Measurements from ENCODE around the gene PNPLA7.
"Not testable (repeated sequence)": the region's sequence is repeated elsewhere in the genome, so short reads cannot be mapped to it uniquely, and the experiment has no call there.

The PNPLA7 gene

DNA sequence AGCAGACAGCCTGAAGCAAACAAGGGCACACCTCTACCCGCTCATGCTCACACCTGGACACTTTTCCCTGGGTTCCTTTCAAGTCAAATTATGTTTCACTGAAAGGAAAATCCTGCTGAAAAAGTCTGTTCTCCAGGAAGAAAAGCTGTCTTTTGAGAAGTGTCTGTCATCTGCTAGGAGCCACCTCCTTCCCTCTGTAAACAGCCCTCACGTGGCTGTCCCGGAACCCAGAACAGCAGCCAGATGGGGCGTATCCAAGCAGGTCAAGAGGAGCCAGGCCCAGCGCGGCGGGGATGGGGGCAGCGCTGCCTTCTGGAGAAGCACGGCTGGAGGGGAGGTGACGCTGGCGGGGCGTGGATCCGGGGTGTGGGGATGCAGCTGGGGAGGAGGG lies at the start of gene PNPLA7:
Gene PNPLA7, minus strand, starts transcription at position 172 of the 391 bp plus-strand sequence. CDS start 205 bp downstream, outside the sequence.
- peak in 1 of 2 donors; percentile 13 for DNase-seq (ENCODE audit: low read depth in 2 of 2)

GRCh38 chr9:137598943-137599342 lies 48.7 kb upstream of the PNPLA7 start:
- no peak for DNase-seq (ENCODE audit: low read depth in 2 of 2)

- DNase-seq (ENCODE audit: low read depth in 2 of 2): not testable (repeated sequence)
Observed at GRCh38 chr9:137596577-137596976, 46.4 kb upstream of the PNPLA7 start.

DNA sequence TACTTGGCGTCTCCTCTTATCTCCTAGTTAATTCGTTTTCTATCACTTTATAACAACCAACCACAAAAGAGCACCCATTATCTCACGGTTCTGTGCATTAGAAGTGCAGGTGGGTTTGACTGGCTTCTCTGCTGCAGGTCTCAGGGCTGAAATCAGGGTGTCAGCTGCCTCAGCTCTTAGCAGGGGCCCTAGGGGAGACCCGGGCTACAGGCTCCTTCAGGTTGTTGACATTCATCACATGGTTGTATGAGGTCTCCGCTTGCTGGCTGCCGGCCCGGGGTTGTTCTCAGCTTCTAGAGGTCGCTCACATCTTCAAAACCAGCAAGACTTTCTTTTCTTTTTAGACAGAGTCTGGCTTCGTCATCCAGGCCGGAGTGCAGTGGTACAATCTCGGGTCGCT lies 43.0 kb upstream of the PNPLA7 start:
- DNase-seq (ENCODE audit: low read depth in 2 of 2): no peak

GRCh38 chr9:137592767-137593166 lies 42.6 kb upstream of the PNPLA7 start:
- no peak for DNase-seq (ENCODE audit: low read depth in 2 of 2)

GRCh38 chr9:137590469-137591383 lies 40.5 kb upstream of the PNPLA7 start, which contains the start of gene ZMYND19:
ZMYND19 (minus strand) TSS chr9:137590512; CDS start chr9:137590263, 249 bp downstream.
- peak; percentile 84 to 87 for DNase-seq (ENCODE audit: low read depth in 2 of 2)

DNA sequence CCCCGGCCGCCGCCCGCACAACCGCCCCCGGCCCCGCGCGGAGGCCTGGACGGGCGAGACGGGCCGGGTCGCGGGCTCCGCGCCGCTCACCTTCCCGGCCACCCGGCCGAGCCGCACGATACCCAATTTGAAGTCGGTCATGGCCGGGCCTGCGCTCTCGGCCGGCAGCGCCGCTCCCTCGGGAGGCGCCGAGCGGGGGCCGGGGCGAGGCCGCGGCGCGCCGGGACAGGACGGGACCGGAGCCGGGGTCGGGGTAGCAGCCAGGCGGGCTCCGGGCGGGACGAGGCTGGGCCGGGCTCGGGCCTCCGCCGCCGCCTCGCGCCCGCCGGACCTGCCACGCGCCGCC lies 39.9 kb upstream of the PNPLA7 start:
- DNase-seq (ENCODE audit: low read depth in 2 of 2): no peak

- no peak for DNase-seq (ENCODE audit: low read depth in 2 of 2)
Observed at GRCh38 chr9:137589441-137590122, 39.4 kb upstream of the PNPLA7 start.

DNA sequence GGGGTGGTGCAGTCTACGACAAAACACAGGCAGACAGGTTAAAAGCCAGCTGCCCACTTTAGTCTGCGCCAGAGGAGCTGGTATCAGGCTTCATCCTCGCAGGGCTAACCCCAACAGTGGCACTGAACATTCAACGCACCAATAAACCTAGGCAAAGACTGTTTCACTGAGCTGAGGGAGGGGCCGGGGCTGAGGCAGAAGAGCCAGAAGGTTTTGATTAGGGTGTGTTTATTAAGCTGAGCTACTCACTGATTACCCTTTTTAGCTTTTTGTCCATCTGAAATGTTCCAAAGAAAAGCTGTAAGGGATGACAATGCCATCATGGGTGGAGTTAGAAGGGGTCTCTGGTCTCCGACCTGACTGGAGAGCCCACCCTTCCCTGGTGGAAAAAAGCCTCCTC lies 38.7 kb upstream of the PNPLA7 start:
- DNase-seq (ENCODE audit: low read depth in 2 of 2): no peak

- no peak for DNase-seq (ENCODE audit: low read depth in 2 of 2)
Observed at GRCh38 chr9:137588311-137588710, 38.1 kb upstream of the PNPLA7 start.

DNA sequence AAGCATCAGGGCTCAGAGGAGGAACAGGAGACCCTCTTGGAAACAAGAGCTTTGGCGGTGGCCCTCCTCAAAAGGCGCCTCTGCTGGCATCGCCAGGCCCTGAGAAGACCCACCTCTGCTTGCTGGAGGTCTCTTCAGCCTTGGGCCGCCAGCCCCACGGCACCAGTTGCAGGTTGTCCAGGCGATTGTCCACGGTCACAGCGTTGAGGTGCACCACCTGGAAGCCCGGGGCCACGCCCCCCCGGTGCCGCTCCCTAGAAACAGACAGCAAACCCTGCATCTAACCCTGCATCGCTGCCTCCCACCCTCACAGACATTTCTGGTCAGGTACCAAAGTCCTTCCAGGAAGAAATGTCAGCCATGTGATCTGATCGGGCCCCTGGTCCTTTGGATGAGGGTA lies 36.7 kb upstream of the PNPLA7 start:
- DNase-seq (ENCODE audit: low read depth in 2 of 2): no peak

DNA sequence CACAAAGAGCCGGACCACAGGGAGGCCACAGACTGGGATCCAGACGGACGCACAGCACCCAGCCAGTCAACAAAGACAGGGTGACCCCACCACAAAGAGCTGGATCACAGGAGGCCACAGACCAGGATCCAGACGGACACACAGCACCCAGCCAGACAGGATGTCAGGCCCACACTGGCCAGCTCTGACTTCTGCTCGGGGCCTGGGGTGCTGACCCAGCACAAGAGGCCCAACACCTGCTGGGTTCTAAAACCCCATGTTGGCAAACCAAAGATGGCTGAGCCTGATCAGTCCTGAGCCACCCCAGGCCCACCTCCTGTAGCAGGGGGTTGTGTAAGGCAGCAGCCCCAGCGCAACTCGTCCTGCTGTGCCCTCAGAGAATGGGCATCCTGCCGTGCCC lies 33.8 kb upstream of the PNPLA7 start:
- no peak for DNase-seq (ENCODE audit: low read depth in 2 of 2)

GRCh38 chr9:137583347-137583746 lies 33.1 kb upstream of the PNPLA7 start:
- no peak for DNase-seq (ENCODE audit: low read depth in 2 of 2)

DNA sequence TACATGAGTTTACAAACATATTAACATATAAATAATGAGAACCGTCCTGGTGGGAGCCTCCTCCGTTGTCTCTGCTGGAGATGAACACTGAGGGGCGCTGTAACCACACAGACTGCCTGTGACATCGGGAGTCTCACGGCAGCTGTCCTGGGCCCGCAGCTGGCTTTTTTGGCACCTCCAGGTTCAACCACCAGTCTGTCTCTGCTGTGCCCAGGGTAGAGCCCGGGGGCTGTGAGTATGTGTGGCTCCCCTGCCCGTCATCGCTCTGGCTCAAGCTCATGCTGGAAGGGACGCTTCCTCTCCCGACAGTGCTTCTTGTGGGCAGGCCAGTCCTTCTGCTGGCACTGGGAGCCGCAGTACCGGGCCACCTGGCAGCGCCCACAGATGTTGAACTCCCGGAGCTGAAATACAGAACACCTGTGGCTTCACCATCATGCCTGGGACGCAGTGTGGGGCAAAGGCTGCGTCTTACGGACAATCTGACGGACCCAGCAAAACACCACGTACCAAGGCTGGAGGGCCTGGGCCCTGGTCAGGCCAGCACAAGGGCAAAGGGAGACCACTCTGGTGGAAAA lies 32.2 kb upstream of the PNPLA7 start:
- DNase-seq (ENCODE audit: low read depth in 2 of 2): no peak

DNA sequence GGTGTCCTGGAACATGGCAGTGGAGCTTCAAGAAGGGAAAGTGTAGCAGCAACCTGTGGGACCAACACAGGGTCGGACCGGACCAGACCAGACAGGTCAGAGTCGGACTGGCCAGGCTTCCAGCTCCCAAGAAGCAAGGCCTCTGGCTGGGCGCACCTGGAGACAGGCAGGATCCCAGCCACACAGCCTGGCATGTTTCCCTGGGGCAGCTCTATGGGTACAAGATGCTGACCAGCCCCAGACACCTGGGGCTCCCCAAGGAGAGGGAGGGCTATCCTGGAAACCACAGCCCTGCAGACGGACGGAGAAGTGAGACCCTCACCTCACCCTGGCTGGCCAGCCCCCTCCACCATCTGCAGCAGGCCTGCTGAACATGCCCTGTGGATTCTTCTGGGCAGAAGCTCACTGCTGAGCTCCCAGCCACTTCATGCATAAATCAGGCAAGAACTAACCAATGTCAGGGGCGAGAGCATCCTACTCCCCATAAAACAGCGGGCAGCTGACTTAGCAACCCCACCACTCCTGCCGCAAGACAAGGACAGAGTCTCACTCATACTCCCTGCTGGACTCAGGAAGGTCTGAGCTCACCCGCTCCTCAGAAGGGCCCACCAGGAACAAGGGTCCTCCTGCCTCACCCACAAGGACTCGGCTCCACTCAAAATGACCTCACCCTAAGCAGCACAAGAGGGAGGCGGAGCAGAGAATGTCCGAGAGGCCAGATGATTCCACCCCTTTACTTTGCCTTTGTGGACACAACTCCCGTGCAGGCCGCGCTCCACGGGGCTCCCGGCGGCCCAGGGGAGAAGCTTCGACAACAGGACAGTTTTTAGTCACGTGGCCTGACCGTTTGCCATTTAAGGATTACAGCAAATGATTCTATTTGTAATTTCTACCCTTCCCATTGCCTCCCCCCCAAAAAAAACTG lies 31.4 kb upstream of the PNPLA7 start:
- DNase-seq (ENCODE audit: low read depth in 2 of 2): no peak

DNA sequence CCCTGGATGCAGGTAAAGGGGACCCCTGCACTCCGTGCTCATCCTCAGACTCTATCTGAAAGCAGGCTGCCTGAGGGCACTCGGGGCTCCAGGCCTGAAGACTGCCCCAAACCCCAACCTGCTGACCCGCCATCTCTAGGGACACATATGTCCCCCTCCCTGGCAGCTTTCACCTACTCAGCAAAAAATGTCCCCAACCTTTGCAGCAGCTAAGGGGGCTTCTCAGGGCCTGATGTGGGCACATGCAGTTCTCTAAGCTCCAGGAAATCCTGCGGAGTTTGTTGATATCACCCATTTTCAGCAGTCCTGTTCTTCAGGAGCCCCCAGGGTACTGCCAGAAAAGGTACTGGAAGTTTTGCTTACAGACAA lies 30.7 kb upstream of the PNPLA7 start:
- no peak for DNase-seq (ENCODE audit: low read depth in 2 of 2)

- DNase-seq (ENCODE audit: low read depth in 2 of 2): no peak
Observed at GRCh38 chr9:137580209-137580953, 30.2 kb upstream of the PNPLA7 start.

DNA sequence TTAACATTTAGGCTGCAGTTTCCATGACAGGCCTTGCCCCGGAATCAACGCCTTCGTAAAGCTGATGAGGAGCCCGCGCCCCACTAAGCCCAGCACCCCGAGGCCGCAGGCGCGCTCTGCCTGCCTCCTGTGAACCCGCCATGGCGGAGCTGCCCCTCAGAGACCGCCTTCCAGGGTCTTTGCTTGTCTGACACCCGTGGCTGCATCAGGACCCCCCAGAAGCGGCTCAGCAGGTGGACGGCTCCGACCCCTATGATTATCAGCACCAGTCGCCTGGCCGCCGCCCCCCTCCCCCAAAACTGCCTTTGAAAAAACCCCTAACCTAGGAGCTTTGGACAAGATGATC lies 29.0 kb upstream of the PNPLA7 start:
- DNase-seq (ENCODE audit: low read depth in 2 of 2): no peak

- DNase-seq (ENCODE audit: low read depth in 2 of 2): peak; percentile 97 to 98
Observed at GRCh38 chr9:137578518-137579258, 28.5 kb upstream of the PNPLA7 start, which contains the start of gene DPH7. DPH7 (minus strand) TSS chr9:137578925; CDS start chr9:137578777, 148 bp downstream.
